Motor neuron (in vitro differentiated cells): ENCODE data around the gene SPSB3. TPM values are rescaled to one million over a fixed set of nuclear protein-coding genes. Genes with fewer than 3 reads are reported as not detected.
"Not testable (repeated sequence)": the region's sequence is repeated elsewhere in the genome, so short reads cannot be mapped to it uniquely, and the experiment has no call there.

Experiments
- ATAC-seq, 8 experiments: fragments of 200-7000 bp; cut with Tn5 transposase; replicated peaks in 6 of 8; 2 replicates each; pipeline ENCODE4 v1.8.0; 2021; ENCODE audit warnings: mild to moderate bottlenecking in 8 of 8, moderate library complexity in 8 of 8
- H3K27ac ChIP-seq, 2 donors: fragments of 250-450 bp; sonication (Bioruptor Pico); 2 replicates each; pipeline ENCODE4 v1.9.0; 2021; ENCODE audit warnings: antibody characterized with exemption in 2 of 2, mild to moderate bottlenecking in 2 of 2, moderate library complexity in 1 of 2
- H3K4me1 ChIP-seq, 2 donors: fragments of 250-450 bp; sonication (Bioruptor Pico); replicated peaks in 1 of 2; 2 replicates each; pipeline ENCODE4 v1.6.1; 2021; ENCODE audit warnings: antibody characterized with exemption in 2 of 2, mild to moderate bottlenecking in 2 of 2, moderate library complexity in 1 of 2
- H3K4me3 ChIP-seq, 5 donors: fragments of 250-450 bp; sonication (Bioruptor Pico); 2 replicates each; pipeline ENCODE4 v1.9.0; 2021; ENCODE audit warnings: antibody characterized with exemption in 5 of 5, mild to moderate bottlenecking in 5 of 5, moderate library complexity in 4 of 5
- WGBS, 10 experiments: fragments of 450-650 bp; shearing (Covaris generic); methylation state at CpG; one replicate each; pipeline ENCODE4 v1.0.0; 2022; 5-methylcytosine and 5-hydroxymethylcytosine counted together
- in situ Hi-C, 9 experiments: fragments of 400-800 bp; cut with MboI; loops; one replicate each; pipeline ENCODE4 v1.15.0; 2021; ENCODE audit warnings: low sequenced_read_pairs in 9 of 9, low pct_unique_long_range_greater_than_20kb in 2 of 9; ENCODE audit not compliant: unreplicated experiment in 9 of 9
- total RNA-seq, 8 experiments: library from RNA; unstranded; fragments of 300-600 nt; gene quantifications; 2 replicates each; pipeline versions ENCODE4 v1.2.3 to v1.2.4, GENCODE V29; 2022

Gene SPSB3
- total RNA-seq, 8 experiments from 2014 or later: 15.0 to 73.8 (median 36.0) TPM

DNA sequence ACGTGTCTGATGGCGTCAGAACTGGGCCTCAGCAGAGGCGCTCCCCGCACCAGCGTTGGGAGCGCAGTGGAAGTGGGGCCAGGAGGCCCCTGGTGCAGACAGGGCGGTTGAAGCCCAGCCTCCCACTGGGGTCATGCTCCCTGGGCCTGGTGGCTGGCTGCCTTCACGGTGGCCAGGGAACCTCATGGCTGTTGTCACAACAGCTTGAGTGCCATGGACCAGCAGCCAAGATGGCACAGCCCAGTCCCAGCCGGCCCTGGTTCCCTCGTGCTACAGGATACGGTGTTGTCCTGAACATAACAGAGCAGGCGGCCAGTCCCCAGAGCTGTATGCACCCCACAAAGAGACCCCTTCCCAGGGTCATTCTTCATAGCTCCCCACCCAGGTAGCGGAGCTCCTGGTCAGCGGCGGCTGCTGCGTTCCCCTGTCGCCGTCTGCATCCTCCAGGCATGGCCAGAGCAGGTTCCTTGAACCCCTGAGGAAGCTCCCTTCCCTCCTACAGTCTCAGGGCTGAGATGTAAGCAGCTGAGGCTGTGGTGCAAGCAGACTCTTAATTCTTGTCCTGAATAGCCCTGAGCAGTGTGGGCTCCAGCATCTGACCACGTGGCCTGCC is 40.7 kb downstream of the SPSB3 start:
- H3K27ac ChIP-seq: no peak overlapping the region
- no peaks in the 10 kb centered on the region for H3K4me1 ChIP-seq
- in situ Hi-C loops: no loop called here
- H3K4me3 ChIP-seq: no peak overlapping the region
- ATAC-seq: peak in 1 of 8 experiments; percentile 12
- WGBS, 10 experiments: 88 to 100% (median 100%) methylated on average over 2 to 9 of the region's 19 CpGs; no CpG with 5 or more reads in 7 of the 10 experiments

DNA sequence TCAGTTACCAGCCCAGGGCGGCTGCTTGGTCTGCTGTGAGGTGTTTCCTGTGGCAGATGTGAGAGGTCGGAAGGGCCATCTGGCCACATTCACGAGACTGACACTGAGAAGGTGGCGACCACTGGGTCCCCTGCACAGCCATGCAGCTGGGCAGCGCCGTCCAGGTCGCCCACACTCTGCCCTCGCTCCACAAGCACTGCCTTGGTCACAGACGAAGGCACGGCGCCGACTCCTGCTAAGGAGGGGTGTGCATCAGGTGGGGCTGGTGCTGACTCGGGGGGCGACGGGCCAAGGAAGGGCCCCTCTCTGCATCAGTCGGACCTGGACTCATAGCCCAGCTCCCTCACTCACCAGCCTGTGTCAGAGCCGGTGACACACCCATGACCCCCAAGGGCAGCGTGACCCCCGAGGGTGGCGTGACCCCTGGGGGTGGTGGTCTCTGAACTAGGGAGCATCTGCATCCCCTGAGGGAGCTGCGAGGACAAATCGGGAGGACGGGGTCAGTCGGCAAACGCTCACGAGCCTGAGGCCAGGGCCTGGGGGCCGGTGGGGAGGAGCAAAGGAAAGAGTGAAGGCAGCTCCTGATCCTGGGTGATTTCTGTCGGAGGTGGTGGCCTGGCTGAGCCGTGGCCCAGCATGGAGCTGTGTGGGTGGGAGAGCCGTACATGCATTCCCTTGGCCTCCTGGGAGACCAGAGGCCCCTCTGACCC is 41.4 kb downstream of the SPSB3 start:
- H3K4me3 ChIP-seq: no peak overlapping the region
- H3K27ac ChIP-seq: no peak overlapping the region
- peak in 1 of 8 experiments; percentile 10 for ATAC-seq
- H3K4me1 ChIP-seq: no peaks in the 10 kb centered on the region
- in situ Hi-C loops: no loop called here
- WGBS, 10 experiments: 81 to 100% (median 95%) methylated on average over 1 to 5 of the region's 30 CpGs; no CpG with 5 or more reads in 6 of the 10 experiments

DNA sequence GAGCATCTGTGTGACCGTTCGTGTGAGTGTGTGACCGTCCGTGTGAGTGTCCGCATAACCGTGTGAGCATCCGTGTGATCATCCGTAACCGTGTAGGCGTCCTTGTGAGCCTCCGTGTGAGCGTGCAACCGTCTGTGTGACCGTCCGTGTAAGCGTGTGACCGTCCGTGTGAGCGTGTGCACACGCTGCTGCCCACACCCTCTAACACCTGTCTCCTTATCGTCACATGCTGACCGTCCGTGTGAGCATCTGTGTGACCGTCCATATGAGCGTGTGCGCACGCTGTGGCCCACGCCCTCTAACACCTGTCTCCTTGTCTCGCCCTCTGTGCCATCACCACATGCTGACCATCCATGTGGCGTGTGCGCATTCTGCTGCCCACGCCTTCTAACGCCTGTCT is 42.1 kb downstream of the SPSB3 start:
- 90 to 100% (median 97%) methylated on average over 1 to 6 of the region's 33 CpGs; no CpG with 5 or more reads in 5 of the 10 experiments for WGBS, 10 experiments
- Histone ChIP-seq H3K27ac (no peak overlapping the region), H3K4me3 (no peak overlapping the region), H3K4me1 (no peaks in the 10 kb centered on the region)
- ATAC-seq: no peak
- in situ Hi-C loops: no loop called here

DNA sequence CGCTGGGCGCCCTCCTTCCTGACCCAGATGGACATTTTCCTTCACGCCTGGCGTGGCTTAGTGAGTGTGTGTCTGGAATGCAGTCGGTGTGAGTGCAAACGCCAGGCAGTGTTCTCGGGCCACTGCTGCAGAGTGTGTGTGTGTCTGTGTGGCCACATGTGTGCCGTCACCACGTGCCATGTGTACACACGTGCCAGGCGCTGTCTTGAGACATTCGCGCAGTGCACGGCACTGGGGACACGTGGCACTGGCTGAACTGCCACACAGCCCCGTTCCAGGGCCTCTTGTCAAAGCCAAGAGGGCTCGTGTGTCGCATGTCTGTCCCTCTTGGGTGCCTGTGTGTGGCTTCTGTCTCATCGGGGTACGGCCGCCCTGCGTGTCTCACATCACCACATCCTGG is 47.6 kb downstream of the SPSB3 start:
- 95 to 100% (median 100%) methylated on average over 2 to 14 of the region's 22 CpGs; no CpG with 5 or more reads in 5 of the 10 experiments for WGBS, 10 experiments
- in situ Hi-C loops: no loop called here
- Histone ChIP-seq H3K4me1 (no peaks in the 10 kb centered on the region), H3K27ac (no peak overlapping the region), H3K4me3 (no peak overlapping the region)
- ATAC-seq: no peak

DNA sequence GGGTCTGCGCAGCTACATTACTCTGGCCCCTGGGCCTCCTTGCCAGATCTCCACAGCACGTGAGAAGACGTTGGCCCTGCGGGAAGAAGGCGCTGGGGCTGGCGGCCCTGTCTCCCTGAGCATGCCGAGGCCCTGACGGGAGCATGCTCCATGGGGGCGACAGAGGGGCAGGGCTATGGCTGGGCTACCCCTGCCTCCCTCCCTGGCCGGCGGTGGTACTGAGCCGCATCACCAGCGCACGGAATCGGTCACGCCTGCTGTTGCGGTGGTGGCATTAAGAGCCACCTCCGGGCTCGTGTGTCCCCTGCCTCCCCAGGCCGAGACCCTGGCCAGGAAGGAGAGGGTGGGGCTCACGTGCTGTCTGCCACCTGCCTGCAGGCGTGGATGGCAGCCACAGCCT is 48.2 kb downstream of the SPSB3 start:
- no peaks in the 10 kb centered on the region for H3K4me1 ChIP-seq
- no peak overlapping the region for H3K27ac ChIP-seq
- in situ Hi-C loops: no loop called here
- peak in 2 of 8 experiments; percentile 11 to 22 for ATAC-seq
- WGBS, 10 experiments: 90 to 95% methylated on average over 2 to 15 of the region's 22 CpGs; no CpG with 5 or more reads in 8 of the 10 experiments
- H3K4me3 ChIP-seq: no peak overlapping the region

DNA sequence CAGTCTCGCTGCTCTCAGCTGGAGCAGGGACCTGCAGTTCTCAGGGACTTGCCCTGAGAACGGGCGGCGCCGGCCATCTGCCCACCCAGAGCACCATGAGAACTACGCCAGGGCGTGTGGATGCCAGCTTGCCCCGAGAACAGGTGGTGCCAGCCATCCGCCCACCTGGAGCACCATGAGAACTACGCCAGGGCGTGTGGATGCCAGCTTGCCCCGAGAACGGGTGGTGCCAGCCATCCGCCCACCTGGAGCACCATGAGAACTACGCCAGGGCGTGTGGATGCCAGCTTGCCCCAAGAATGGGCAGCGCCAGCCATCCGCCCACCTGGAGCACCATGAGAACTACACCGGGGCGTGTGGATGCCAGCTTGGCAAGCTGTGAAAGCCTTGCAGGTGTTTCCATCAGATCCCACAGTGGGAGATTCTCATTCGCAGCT is 49.8 kb downstream of the SPSB3 start:
- H3K4me3 ChIP-seq, H3K4me1 ChIP-seq, in situ Hi-C loops, H3K27ac ChIP-seq: not testable (repeated sequence)
- peak in 1 of 8 experiments; percentile 7 for ATAC-seq
- 77 to 87% (median 80%) methylated on average over 2 to 6 of the region's 21 CpGs; no CpG with 5 or more reads in 7 of the 10 experiments for WGBS, 10 experiments

DNA sequence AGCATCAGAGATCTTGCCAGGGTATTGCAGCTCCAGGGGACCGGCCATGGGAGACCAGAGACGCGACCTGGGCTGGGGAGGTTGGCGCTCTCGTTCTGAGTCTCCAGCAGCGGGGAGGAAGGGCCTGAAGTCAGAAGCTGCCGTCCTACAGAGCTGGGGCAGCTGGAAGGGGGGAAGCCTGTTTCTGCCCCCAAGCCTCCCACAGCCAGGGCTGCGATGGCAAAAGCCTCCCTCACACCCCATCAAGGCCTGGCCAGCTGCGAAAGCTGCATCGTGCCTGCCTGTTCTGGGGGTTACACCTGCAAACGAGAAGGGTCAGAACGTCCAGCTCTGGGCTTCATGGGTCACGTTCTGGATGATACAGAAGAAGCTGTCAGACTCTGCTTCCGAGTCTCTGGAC is 50.3 kb downstream of the SPSB3 start:
- Histone ChIP-seq H3K27ac (no peak overlapping the region), H3K4me3 (no peak overlapping the region), H3K4me1 (no peaks in the 10 kb centered on the region)
- in situ Hi-C loops: no loop called here
- 80 to 93% (median 86%) methylated on average over 1 to 4 of the region's 14 CpGs; no CpG with 5 or more reads in 5 of the 10 experiments for WGBS, 10 experiments
- peak in 3 of 8 experiments; percentile 6 to 20 (median 16) for ATAC-seq

DNA sequence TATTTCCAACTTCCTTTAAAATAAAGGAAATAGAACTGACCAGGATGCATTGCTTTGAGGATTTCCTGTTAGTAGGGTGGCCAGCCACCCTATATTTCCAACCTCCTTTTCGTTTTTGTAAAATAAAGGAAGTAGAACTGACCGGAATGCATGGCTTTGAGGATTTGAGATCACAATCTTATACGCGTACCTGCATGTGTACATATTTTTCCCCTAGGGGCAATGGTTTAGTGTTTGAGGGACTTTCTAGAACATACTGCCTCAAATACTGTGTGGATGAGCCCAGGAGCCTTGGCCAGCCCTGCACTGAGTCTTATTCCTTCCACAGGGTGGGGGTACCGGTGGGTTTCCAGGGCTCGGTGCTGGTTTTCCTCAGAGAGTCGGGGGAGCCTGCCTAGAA is 50.8 kb downstream of the SPSB3 start:
- in situ Hi-C loops: no loop called here
- 60 to 100% (median 88%) methylated on average over 1 to 6 of the region's 7 CpGs; no CpG with 5 or more reads in 5 of the 10 experiments for WGBS, 10 experiments
- ATAC-seq: peak in 2 of 8 experiments; percentile 13 to 23
- H3K27ac ChIP-seq: no peak overlapping the region
- no peak overlapping the region for H3K4me3 ChIP-seq
- no peaks in the 10 kb centered on the region for H3K4me1 ChIP-seq

DNA sequence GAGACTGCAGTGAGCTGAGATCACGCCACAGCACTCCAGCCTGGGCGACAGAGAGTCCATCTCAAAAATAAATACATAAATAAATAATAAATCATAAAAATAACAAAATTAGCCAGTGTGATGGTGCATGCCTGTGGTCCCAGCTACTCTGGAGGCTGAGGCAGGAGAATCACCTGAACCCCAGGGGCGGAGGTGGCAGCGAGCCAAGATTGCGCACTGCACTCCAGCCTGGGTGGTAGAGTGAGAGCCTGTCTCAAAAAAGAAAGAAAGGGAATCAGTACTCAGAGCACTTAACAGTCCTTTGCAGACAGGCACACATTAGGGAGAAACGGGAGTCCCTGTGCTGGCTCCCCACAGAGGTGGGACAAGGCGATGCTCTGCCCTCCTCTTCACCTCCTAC is 51.3 kb downstream of the SPSB3 start:
- no peak overlapping the region for H3K27ac ChIP-seq
- H3K4me1 ChIP-seq: no peaks in the 10 kb centered on the region
- 83 to 100% (median 88%) methylated on average over 1 to 4 of the region's 7 CpGs; no CpG with 5 or more reads in 1 of the 10 experiments for WGBS, 10 experiments
- in situ Hi-C loops: no loop called here
- no peak overlapping the region for H3K4me3 ChIP-seq
- ATAC-seq: no peak

DNA sequence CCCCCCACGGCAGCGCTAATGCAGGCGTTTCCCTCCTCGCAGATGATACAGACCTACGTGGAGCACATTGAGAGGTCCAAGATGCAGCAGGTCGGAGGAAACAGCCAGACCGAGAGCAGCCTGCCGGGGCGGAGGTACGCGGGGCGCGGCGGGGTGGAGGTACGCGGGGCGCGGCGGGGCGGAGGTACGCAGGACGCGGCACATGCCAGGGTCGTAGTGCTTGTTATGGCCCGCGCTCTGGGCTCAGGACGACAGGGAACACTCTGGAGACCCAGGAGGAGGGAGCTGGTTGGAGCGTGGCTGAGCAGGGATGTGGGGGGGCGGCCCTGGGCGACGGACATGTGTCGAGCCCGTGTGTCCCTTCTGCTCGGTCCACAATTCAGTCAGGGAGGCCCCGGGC is 52.9 kb downstream of the SPSB3 start:
- Histone ChIP-seq H3K4me3 (no peak overlapping the region), H3K27ac (no peak overlapping the region), H3K4me1 (no peaks in the 10 kb centered on the region)
- no peak for ATAC-seq
- WGBS, 10 experiments: 40 to 100% (median 92%) methylated on average over 1 to 4 of the region's 35 CpGs; no CpG with 5 or more reads in 7 of the 10 experiments
- in situ Hi-C loops: no loop called here

DNA sequence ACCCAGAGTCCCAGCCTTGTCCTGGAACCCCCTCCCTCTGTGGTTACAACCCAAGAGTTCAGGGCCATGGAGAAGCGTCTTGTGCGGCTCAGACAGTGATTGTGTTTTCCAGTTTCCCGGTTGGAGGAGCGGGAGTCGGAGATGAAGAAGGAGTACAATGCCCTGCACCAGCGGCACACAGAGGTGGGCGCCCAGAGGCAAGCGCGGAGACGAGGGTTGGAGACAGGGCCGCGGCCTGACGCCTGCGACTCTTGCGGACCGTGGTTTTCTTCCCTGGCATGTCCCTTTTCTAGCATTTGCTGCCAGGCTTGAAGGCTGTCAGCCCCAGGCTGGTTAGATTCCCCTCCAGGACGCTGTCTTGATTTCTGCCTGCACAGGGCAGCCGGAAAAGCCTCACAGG is 53.3 kb downstream of the SPSB3 start:
- Histone ChIP-seq H3K27ac (no peak overlapping the region), H3K4me1 (no peaks in the 10 kb centered on the region), H3K4me3 (no peak overlapping the region)
- ATAC-seq: no peak
- in situ Hi-C loops: no loop called here
- 91 to 100% methylated on average over 8 to 15 of the region's 18 CpGs; no CpG with 5 or more reads in 8 of the 10 experiments for WGBS, 10 experiments

DNA sequence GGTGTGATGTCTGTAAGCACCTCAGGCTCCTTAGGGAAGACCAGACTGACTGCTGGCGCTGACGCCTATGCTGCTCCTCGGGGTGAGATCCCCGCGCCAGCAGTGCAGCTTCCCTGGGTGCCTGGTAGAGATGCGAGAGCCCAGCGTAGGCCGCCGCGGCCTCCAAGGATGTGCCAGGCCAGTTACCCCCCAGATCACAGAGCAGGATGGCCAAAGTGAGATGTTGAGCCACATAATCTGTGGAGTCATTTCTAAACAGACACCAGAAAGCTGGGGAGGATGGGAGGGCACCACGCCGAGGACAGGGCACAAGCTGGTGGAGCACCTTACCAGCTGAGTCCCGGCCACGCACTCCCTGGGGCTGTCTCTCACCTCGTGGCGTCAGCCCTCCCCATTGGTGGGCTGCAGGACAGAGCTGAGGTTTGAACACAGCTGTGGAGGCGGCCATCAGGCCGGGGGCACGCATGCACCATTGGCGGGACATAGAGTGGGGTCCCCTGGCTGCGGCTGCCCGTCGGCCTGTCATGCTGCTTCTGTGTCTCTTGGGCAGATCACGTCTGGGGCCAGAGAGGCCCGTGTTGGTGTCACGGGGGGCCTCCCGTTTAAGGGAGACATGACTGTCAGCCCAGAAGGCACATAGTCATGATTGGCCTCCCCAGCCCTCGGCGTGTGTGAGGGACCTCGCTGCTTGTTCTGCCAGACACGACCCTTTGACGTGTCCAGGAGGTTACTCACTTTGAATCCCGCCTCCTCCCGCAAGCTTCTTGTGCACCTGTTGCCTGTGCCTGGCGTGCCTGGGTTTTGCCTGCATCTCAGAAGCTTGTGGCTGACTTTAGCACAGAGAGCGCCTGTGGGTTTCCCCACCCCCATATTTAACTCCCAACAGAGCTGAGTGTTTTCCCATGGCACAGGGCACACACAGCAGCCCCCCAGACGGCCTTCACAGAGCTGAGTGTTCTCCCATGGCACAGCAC is 54.4 kb downstream of the SPSB3 start:
- no peak overlapping the region for H3K4me3 ChIP-seq

More for the DNA sequence above, 54.4 kb downstream of the SPSB3 start:
- Histone ChIP-seq H3K27ac (no peak overlapping the region), H3K4me1 (no peaks in the 10 kb centered on the region)
- in situ Hi-C loops: no loop called here
- no peak for ATAC-seq
- 80 to 100% (median 89%) methylated on average over 2 to 13 of the region's 37 CpGs; no CpG with 5 or more reads in 5 of the 10 experiments for WGBS, 10 experiments
